ENCODE results near the gene SCLT1. TPM values are rescaled to one million over a fixed set of nuclear protein-coding genes. Genes with fewer than 3 reads are reported as not detected.

Gene SCLT1
- total RNA-seq, 1 experiment from 2014 or later: 11.3 TPM

DNA sequence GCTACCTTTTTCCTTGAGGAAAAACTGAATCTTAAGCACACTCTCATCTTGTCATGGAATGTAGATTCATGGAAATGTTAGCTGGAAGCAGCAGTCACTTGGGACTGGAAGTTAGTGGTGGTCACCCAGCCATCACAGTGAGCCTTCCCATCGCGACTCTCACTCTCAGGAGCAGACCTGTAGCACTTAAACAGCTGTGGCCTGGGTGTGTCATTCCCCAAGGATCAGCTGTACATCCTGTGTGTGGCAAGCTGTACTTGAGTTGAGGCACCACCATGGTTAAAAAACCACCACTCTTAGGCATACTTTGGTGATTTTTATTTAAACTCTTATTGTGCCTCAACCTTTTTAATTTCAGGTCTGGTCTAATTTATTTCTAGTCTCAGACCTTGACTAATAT is 237.1 kb downstream of the SCLT1 start:
- H2BK5ac ChIP-seq (ENCODE audit: insufficient read length, low read length): no peak overlapping the region
- no peak overlapping the region for H3K4me2 ChIP-seq (ENCODE audit: insufficient read depth, insufficient read length, low read length)
- H3K4ac ChIP-seq (ENCODE audit: low read depth, low read length): no peak overlapping the region
- H3K36me3 Mint-ChIP-seq (ENCODE audit: insufficient read depth in 1 of 3, low read depth in 3 of 3): peaks cover 86 to 98% (median 97%) of the 10 kb centered on the region in 3 experiments
- DNase-seq: no peak
- H3K14ac ChIP-seq (ENCODE audit: insufficient read depth, low read length): no peak overlapping the region
- H3K9ac ChIP-seq (ENCODE audit: extremely low read depth, insufficient read length, low read length): no peak overlapping the region
- H3K18ac ChIP-seq (ENCODE audit: insufficient read length, low read depth, low read length): no peak overlapping the region
- H2BK120ac ChIP-seq (ENCODE audit: low read depth, low read length, poor library complexity, severe bottlenecking): no peak overlapping the region
- no CpG with 5 or more reads among the region's 2 CpGs for WGBS (ENCODE audit: extremely low coverage, insufficient read length, low lambda C conversion rate)
- no peaks in the 10 kb centered on the region for H3K23me2 ChIP-seq (ENCODE audit: insufficient read length, low read depth, low read length, poor library complexity, severe bottlenecking)
- no peak overlapping the region for H2AFZ ChIP-seq (ENCODE audit: low read length)
- H3T11ph ChIP-seq (ENCODE audit: low read length): no peak overlapping the region
- H3K27ac ChIP-seq (ENCODE audit: insufficient read length, low read depth, low read length): no peak overlapping the region
- H4K20me1 ChIP-seq (ENCODE audit: control insufficient read depth, insufficient read depth, insufficient read length): peaks cover 2% of the 10 kb centered on the region
- no peaks in the 10 kb centered on the region; a peak in 1 of 5 replicates for H3K9me3 Mint-ChIP-seq
- H3K27ac Mint-ChIP-seq: peak overlapping the region in 1 of 3 experiments; percentile 86; a peak in 1 of 7 replicates
- no peak overlapping the region for H3K23ac ChIP-seq (ENCODE audit: insufficient read length, low read depth, low read length)
- no peak overlapping the region for H2BK15ac ChIP-seq (ENCODE audit: low read depth, low read length)
- no peak for TF ChIP-seq CTCF (conservative IDR thresholded peaks at IDR 0.05)
- peaks cover 3% of the 10 kb centered on the region for H3K79me1 ChIP-seq (ENCODE audit: insufficient read depth, low read depth, low read length, poor library complexity, severe bottlenecking)
- peaks cover 8% of the 10 kb centered on the region; the same call in 1 of the 2 replicates for H3K79me2 ChIP-seq (ENCODE audit: insufficient read depth, low read length)
- no peaks in the 10 kb centered on the region for H3K27me3 ChIP-seq (ENCODE audit: insufficient read depth, low read length)
- peaks cover 3% of the 10 kb centered on the region; the same call in 1 of the 2 replicates for H3K27me3 Mint-ChIP-seq (ENCODE audit: low read depth)
- H3K4me3 Mint-ChIP-seq: no peak overlapping the region
- no peak overlapping the region for H2BK20ac ChIP-seq (ENCODE audit: low read depth, low read length, poor library complexity, severe bottlenecking)
- no peak overlapping the region for H2AK5ac ChIP-seq (ENCODE audit: insufficient read length, low read length)
- H3K56ac ChIP-seq (ENCODE audit: insufficient read length, low read depth, low read length): no peak overlapping the region
- peaks cover 4 to 10% of the 10 kb centered on the region in 2 experiments for H3K4me1 Mint-ChIP-seq
- H4K5ac ChIP-seq (ENCODE audit: insufficient read length, low read depth, low read length): no peak overlapping the region
- H4K91ac ChIP-seq (ENCODE audit: insufficient read length, low read depth, low read length): no peak overlapping the region
- no peak overlapping the region for H2BK12ac ChIP-seq (ENCODE audit: insufficient read length, low read depth, low read length)
- H3K4me1 ChIP-seq (ENCODE audit: insufficient read depth, low read length): no peaks in the 10 kb centered on the region; the same call in 1 of the 2 replicates
- no peaks in the 10 kb centered on the region for H3K9me3 ChIP-seq (ENCODE audit: control insufficient read depth, low read depth, low read length)
- H4K8ac ChIP-seq (replicated peaks; ENCODE audit: insufficient read length, low read depth, low read length): no peak overlapping the region
